ENCODE data around the gene KMT2A. TPM values are rescaled to one million over a fixed set of nuclear protein-coding genes. Genes with fewer than 3 reads are reported as not detected.

The KMT2A gene
- total RNA-seq, 1 donor from 2014 or later, result 14.0 TPM

DNA sequence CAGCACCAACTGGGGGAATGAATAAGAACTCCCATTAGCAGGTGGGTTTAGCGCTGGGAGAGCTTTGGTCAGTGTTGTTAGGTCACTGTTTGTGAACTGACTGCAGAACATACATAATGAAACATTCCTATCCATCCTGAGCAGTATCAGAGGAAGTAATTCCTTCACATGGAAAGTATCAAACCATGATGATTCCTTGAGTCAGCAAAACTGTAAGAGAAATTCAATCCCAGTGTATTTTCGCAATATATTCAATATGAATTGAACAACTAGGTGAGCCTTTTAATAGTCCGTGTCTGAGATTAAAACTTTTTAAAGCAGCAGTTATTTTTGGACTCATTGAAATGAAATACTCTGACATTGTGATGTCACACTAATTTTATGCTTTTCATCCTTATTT lies 48.1 kb downstream of the KMT2A start:
- no peak for FAIRE-seq
- H3K36me3 ChIP-seq (ENCODE audit: control insufficient read depth, insufficient read depth, low read length), result peaks cover 12% of the 10 kb centered on the region
- no peak overlapping the region for H3K4me3 ChIP-seq (ENCODE audit: low read depth, low read length)
- TF ChIP-seq, protein P1, sequence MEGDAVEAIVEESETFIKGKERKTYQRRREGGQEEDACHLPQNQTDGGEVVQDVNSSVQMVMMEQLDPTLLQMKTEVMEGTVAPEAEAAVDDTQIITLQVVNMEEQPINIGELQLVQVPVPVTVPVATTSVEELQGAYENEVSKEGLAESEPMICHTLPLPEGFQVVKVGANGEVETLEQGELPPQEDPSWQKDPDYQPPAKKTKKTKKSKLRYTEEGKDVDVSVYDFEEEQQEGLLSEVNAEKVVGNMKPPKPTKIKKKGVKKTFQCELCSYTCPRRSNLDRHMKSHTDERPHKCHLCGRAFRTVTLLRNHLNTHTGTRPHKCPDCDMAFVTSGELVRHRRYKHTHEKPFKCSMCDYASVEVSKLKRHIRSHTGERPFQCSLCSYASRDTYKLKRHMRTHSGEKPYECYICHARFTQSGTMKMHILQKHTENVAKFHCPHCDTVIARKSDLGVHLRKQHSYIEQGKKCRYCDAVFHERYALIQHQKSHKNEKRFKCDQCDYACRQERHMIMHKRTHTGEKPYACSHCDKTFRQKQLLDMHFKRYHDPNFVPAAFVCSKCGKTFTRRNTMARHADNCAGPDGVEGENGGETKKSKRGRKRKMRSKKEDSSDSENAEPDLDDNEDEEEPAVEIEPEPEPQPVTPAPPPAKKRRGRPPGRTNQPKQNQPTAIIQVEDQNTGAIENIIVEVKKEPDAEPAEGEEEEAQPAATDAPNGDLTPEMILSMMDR (IDR thresholded peaks at IDR 0.05; ENCODE audit: insufficient read depth, low read length, severe bottlenecking), result no peak
- no peaks in the 10 kb centered on the region for H3K27me3 ChIP-seq (ENCODE audit: control insufficient read depth, insufficient read depth, low read length)
- DNase-seq (ENCODE audit: low read depth), result no peak

DNA sequence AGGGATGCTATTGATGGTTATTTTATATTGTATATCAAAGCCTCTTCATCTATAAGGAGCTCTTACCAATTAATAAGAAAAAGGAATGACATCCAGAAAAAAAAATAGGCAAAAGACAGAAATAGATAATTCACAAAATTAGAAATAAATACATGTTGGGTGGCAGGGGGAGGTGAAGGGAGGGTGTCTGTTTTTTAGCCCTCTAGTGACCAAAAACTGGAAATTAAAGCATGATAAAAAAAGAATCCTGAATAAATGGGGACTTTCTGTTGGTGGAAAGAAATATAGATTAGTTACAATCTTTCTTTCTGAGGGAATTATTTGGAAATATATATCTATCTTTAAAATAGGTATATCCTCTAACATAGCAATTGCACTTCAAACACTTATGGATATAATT lies 49.0 kb downstream of the KMT2A start:
- FAIRE-seq (no peak), DNase-seq (ENCODE audit: low read depth) (no peak)
- peaks cover 14% of the 10 kb centered on the region for H3K36me3 ChIP-seq (ENCODE audit: control insufficient read depth, insufficient read depth, low read length)
- no peaks in the 10 kb centered on the region for H3K27me3 ChIP-seq (ENCODE audit: control insufficient read depth, insufficient read depth, low read length)
- H3K4me3 ChIP-seq (ENCODE audit: low read depth, low read length), result no peak overlapping the region
- TF ChIP-seq, protein P1 (IDR thresholded peaks at IDR 0.05; ENCODE audit: insufficient read depth, low read length, severe bottlenecking), result no peak

DNA sequence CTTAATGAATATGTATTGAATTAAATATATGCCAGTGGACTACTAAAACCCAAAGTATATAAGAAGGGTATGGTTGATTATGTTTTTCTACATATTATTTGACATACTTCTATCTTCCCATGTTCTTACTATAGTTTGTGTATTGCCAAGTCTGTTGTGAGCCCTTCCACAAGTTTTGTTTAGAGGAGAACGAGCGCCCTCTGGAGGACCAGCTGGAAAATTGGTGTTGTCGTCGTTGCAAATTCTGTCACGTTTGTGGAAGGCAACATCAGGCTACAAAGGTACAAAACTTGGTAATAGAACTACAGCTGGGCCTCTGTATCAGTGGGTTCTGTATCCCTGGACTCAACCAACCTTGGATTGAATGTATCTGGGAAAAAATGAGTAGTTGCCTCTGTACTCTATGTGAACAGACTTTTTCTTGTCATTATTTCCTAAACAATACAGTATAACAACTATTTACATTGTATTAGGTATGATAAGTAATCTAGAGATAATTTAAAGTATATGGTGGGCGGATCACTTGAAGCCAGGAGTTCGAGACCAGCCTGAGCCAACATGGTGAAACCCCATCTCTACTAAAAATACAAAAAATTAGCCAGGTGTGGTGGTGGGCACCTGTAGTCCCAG lies 52.3 kb downstream of the KMT2A start:
- FAIRE-seq (peak; percentile 7), DNase-seq (ENCODE audit: low read depth) (peak; percentile 66)
- peaks cover 11% of the 10 kb centered on the region for H3K36me3 ChIP-seq (ENCODE audit: control insufficient read depth, insufficient read depth, low read length)
- no peak overlapping the region for H3K4me3 ChIP-seq (ENCODE audit: low read depth, low read length)
- TF ChIP-seq, protein P1 (IDR thresholded peaks at IDR 0.05; ENCODE audit: insufficient read depth, low read length, severe bottlenecking), result peak; percentile 77
- no peaks in the 10 kb centered on the region for H3K27me3 ChIP-seq (ENCODE audit: control insufficient read depth, insufficient read depth, low read length)

DNA sequence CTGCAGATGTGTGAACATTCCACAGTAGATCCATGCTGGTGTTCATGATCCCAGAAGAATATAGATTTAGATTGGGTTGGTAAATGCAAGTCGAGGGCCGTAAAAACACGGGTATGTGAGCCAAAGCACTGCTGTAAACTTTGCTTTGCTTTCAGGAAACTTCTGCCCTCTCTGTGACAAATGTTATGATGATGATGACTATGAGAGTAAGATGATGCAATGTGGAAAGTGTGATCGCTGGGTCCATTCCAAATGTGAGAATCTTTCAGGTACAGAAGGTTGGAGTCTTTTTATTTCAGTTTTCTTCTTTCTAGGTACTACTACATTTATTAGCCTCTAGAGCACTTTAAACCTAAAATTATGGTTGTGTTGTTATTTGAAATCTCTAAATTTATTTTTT lies 54.7 kb downstream of the KMT2A start:
- TF ChIP-seq, protein P1 (IDR thresholded peaks at IDR 0.05; ENCODE audit: insufficient read depth, low read length, severe bottlenecking), result no peak
- no peak for FAIRE-seq
- no peak for DNase-seq (ENCODE audit: low read depth)
- Histone ChIP-seq H3K27me3 (ENCODE audit: control insufficient read depth, insufficient read depth, low read length) (no peaks in the 10 kb centered on the region), H3K36me3 (ENCODE audit: control insufficient read depth, insufficient read depth, low read length) (peaks cover 13% of the 10 kb centered on the region), H3K4me3 (ENCODE audit: low read depth, low read length) (no peak overlapping the region)

DNA sequence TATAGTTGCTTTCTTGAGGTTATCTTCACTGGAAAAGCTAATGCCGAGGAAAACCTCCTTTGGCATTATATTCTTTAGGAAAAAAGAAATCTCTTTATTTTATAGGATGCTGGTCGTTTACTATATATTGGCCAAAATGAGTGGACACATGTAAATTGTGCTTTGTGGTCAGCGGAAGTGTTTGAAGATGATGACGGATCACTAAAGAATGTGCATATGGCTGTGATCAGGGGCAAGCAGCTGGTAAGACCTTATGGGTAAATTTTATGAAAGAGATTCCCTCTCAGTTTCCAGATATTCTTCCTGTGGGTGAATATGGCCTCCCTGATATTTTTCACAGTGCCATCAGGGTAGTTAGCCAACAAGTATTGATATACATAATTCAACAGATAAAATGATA lies 61.5 kb downstream of the KMT2A start:
- no peak overlapping the region for H3K4me3 ChIP-seq (ENCODE audit: low read depth, low read length)
- no peak for FAIRE-seq
- peaks cover 14% of the 10 kb centered on the region for H3K36me3 ChIP-seq (ENCODE audit: control insufficient read depth, insufficient read depth, low read length)
- H3K27me3 ChIP-seq (ENCODE audit: control insufficient read depth, insufficient read depth, low read length), result no peaks in the 10 kb centered on the region
- DNase-seq (ENCODE audit: low read depth), result no peak
- TF ChIP-seq, protein P1 (IDR thresholded peaks at IDR 0.05; ENCODE audit: insufficient read depth, low read length, severe bottlenecking), result no peak

DNA sequence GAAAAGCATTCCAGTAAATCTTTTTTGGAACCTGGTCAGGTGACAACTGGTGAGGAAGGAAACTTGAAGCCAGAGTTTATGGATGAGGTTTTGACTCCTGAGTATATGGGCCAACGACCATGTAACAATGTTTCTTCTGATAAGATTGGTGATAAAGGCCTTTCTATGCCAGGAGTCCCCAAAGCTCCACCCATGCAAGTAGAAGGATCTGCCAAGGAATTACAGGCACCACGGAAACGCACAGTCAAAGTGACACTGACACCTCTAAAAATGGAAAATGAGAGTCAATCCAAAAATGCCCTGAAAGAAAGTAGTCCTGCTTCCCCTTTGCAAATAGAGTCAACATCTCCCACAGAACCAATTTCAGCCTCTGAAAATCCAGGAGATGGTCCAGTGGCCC lies 66.9 kb downstream of the KMT2A start:
- DNase-seq (ENCODE audit: low read depth), result no peak
- peaks cover 26% of the 10 kb centered on the region for H3K36me3 ChIP-seq (ENCODE audit: control insufficient read depth, insufficient read depth, low read length)
- FAIRE-seq, result no peak

More for the DNA sequence above, 66.9 kb downstream of the KMT2A start:
- Histone ChIP-seq H3K27me3 (ENCODE audit: control insufficient read depth, insufficient read depth, low read length) (no peaks in the 10 kb centered on the region), H3K4me3 (ENCODE audit: low read depth, low read length) (no peak overlapping the region)
- TF ChIP-seq, protein P1 (IDR thresholded peaks at IDR 0.05; ENCODE audit: insufficient read depth, low read length, severe bottlenecking), result no peak

Measured in bronchial epithelial cell (primary cell).